HEK293T (cell line): Measurements from ENCODE around the gene B3GLCT.

Experiments used
- CTCF ChIA-PET: fragments of 350-600 bp; formaldehyde crosslinking; extraction: SDS; loops from one replicate; lab custom pipeline; 2021; ENCODE audit warnings: antibody characterized with exemption, inconsistent platforms; lab: Yijun Ruan, JAX
- POLR2A ChIA-PET: fragments of 350-600 bp; formaldehyde crosslinking; extraction: SDS; loops from one replicate; lab custom pipeline; 2020; ENCODE audit warnings: antibody characterized with exemption, inconsistent platforms; lab: Yijun Ruan, JAX
- DNase-seq: peaks from one replicate; pipeline ENCODE4 v3.0.0; 2012; ENCODE audit warnings: mixed read lengths; ENCODE audit errors: extremely low spot score
- ARNT ChIP-seq: fragments of 450-650 bp; IDR thresholded peaks from 2 replicates; pipeline ENCODE4 v1.6.1; 2017; ENCODE audit warnings: mild to moderate bottlenecking
- BHLHE40 ChIP-seq: fragments of 450-650 bp; IDR thresholded peaks from 2 replicates; pipeline ENCODE4 v1.6.1; 2016; ENCODE audit warnings: mild to moderate bottlenecking, moderate library complexity, borderline replicate concordance
- CTBP1 ChIP-seq: fragments of 450-650 bp; IDR thresholded peaks from 2 replicates; pipeline ENCODE4 v1.6.1; 2016; ENCODE audit warnings: borderline replicate concordance
- ELF4 ChIP-seq: fragments of 450-650 bp; IDR thresholded peaks from 2 replicates; pipeline ENCODE4 v1.6.1; 2017; ENCODE audit warnings: antibody characterized with exemption
- FOXA1 ChIP-seq: fragments of 450-650 bp; IDR thresholded peaks from 2 replicates; pipeline ENCODE4 v1.6.1; 2016; ENCODE audit warnings: mild to moderate bottlenecking
- FOXK2 ChIP-seq: fragments of 450-650 bp; IDR thresholded peaks from 2 replicates; pipeline ENCODE4 v1.6.1; 2016; ENCODE audit warnings: mild to moderate bottlenecking
- FOXM1 ChIP-seq: fragments of 450-650 bp; IDR thresholded peaks from 2 replicates; pipeline ENCODE4 v1.6.1; 2017; ENCODE audit warnings: mild to moderate bottlenecking, borderline replicate concordance
- HDGF ChIP-seq: fragments of 450-650 bp; IDR thresholded peaks from 2 replicates; pipeline ENCODE4 v1.6.1; 2017; ENCODE audit warnings: antibody characterized with exemption, borderline replicate concordance
- L3MBTL2 ChIP-seq: fragments of 450-650 bp; conservative IDR thresholded peaks from 2 replicates; pipeline ENCODE4 v1.6.1; 2016; ENCODE audit warnings: mild to moderate bottlenecking
- LEF1 ChIP-seq: fragments of 450-650 bp; IDR thresholded peaks from 2 replicates; pipeline ENCODE4 v1.6.1; 2017; ENCODE audit warnings: mild to moderate bottlenecking, borderline replicate concordance
- NFRKB ChIP-seq: fragments of 450-650 bp; IDR thresholded peaks from 2 replicates; pipeline ENCODE4 v1.6.1; 2016; ENCODE audit warnings: mild to moderate bottlenecking, moderate library complexity
- SP1 ChIP-seq: fragments of 450-650 bp; IDR thresholded peaks from 2 replicates; pipeline ENCODE4 v1.6.1; 2017
- SUZ12 ChIP-seq: fragments of 450-650 bp; IDR thresholded peaks from 2 replicates; pipeline ENCODE4 v1.6.1; 2016; ENCODE audit warnings: mild to moderate bottlenecking
- TARDBP ChIP-seq: fragments of 450-650 bp; IDR thresholded peaks from 2 replicates; pipeline ENCODE4 v1.6.1; 2016
- ZNF384 ChIP-seq: fragments of 450-650 bp; IDR thresholded peaks from 2 replicates; pipeline ENCODE4 v1.6.1; 2016
- TF ChIP-seq, protein P1 (sequence below): fragments of 450-650 bp; IDR thresholded peaks from 2 replicates; pipeline ENCODE4 v1.6.1; 2016

The B3GLCT gene

DNA sequence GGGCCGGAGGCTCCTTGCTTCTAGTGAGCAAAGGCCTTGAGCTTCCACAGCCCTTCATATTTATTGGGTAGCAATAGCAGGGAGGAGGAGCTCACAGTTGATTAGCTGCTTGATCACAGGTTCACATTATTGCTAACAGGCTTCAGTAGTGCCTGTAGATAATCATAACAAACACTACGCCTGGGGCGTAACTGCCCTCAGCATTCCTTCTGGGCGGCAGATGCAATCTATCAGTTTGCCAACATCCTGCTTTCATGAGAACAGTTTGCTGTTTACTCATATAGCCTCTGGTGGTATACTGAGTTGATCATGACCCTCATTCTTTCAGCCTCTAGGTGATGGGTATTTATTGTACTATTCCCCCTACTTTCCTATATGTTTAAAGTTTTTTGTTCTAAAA lies 149.4 kb downstream of the B3GLCT start:
- ChIA-PET POLR2A (no interaction called here), CTCF (interaction anchor here (0.6 kb wide), 1 partner anchor 16 kb away, joined by 5 read pairs; no protein-coding TSS in a partner anchor)
- TF ChIP-seq FOXA1: no peak
- no peak for TF ChIP-seq NFRKB
- TF ChIP-seq L3MBTL2: no peak
- no peak for TF ChIP-seq HDGF
- no peak for DNase-seq

- no peak for DNase-seq
- ChIA-PET POLR2A (no interaction called here), CTCF (no interaction called here)
- no peak for TF ChIP-seq ELF4
- no peak for TF ChIP-seq NFRKB
- TF ChIP-seq CTBP1: no peak
- TF ChIP-seq TARDBP: no peak
- TF ChIP-seq SUZ12: no peak
- no peak for TF ChIP-seq ZNF384
- no peak for TF ChIP-seq ARNT
- TF ChIP-seq L3MBTL2: no peak
- no peak for TF ChIP-seq FOXM1
- no peak for TF ChIP-seq FOXK2
Measured at GRCh38 chr13:31350560-31350959, 150.8 kb downstream of the B3GLCT start.

DNA sequence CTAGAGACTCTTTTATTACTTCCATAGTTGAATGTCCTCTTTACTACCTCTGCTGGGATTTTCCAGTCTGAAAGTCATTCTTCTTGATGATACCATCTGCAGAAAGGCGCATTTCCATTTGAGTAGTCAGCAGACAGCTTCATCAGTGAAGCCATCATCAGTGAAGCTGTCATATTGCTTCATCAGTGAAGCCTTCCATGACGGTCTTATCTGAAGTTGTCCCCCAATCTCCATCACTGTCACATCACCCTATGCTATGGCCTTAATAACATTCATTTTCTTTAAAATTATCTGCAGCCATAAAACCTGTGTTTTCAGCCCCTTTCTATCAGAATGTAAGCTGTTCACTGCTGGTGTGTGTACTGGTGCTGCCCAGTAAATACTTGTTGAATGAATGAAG lies 151.6 kb downstream of the B3GLCT start:
- TF ChIP-seq FOXM1 (no peak), FOXA1 (no peak), BHLHE40 (no peak), FOXK2 (no peak), HDGF (no peak), TARDBP (no peak), ARNT (no peak), NFRKB (no peak), ZNF384 (no peak), ELF4 (no peak), LEF1 (no peak), SP1 (no peak), SUZ12 (no peak), CTBP1 (no peak), L3MBTL2 (no peak)
- TF ChIP-seq, protein P1, sequence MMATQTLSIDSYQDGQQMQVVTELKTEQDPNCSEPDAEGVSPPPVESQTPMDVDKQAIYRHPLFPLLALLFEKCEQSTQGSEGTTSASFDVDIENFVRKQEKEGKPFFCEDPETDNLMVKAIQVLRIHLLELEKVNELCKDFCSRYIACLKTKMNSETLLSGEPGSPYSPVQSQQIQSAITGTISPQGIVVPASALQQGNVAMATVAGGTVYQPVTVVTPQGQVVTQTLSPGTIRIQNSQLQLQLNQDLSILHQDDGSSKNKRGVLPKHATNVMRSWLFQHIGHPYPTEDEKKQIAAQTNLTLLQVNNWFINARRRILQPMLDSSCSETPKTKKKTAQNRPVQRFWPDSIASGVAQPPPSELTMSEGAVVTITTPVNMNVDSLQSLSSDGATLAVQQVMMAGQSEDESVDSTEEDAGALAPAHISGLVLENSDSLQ: no peak
- POLR2A ChIA-PET: no interaction called here
- DNase-seq: no peak
- CTCF ChIA-PET: no interaction called here

DNA sequence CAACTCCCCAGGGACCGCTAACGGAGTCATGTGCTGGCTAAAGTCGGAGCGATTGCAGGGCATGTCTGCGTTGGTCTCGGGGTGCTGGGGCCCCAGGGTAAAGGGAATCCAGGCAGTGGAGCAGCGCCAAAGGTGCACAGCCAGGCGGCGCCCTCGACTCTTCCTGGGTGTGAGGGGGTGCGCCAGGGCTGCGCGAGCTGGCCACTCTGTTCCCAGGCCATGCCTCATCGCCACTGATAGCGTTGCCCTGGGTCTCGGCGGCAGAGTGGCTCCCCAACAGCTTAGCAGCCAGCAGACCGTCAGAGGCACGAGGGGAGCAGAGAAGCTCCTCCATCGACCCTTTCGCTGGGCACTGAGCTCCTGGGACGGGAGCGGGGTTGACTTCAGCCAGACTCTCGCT lies 152.7 kb downstream of the B3GLCT start:
- DNase-seq: no peak
- POLR2A ChIA-PET: no interaction called here
- TF ChIP-seq CTBP1 (no peak), TARDBP (no peak), L3MBTL2 (no peak), FOXM1 (no peak), ARNT (no peak), ELF4 (no peak), LEF1 (no peak), BHLHE40 (no peak), HDGF (no peak), SP1 (no peak), NFRKB (no peak), FOXA1 (no peak)
- TF ChIP-seq, protein P1: no peak
- CTCF ChIA-PET: interaction anchor here (0.5 to 0.6 kb wide), 2 partner anchors 52 to 167 kb away, joined by 4 read pairs; no protein-coding TSS in a partner anchor

DNA sequence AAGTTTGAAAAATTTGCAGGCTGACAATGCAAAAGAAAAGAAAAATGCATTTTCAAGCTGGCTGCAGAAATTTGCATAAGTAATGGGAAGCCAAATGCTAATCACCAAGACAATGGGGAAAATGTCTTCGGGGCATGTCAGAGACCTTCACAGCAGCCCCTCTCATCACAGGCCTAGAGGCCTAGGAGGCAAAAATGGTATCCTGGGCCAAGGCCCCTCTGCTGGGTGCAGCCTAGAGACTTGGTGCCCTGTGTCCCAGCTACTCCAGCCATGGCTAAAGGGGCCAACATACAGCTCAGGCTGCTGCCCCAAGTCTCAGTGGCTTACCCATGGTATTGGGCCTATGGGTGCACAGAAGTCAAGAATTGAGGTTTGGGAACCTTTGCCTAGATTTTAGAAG lies 155.2 kb downstream of the B3GLCT start:
- CTCF ChIA-PET: no interaction called here
- DNase-seq: no peak
- TF ChIP-seq L3MBTL2 (no peak), ELF4 (no peak), SP1 (no peak), SUZ12 (no peak), TARDBP (no peak), ZNF384 (no peak), ARNT (no peak), FOXK2 (no peak), BHLHE40 (no peak), FOXA1 (no peak)
- TF ChIP-seq, protein P1: no peak

DNA sequence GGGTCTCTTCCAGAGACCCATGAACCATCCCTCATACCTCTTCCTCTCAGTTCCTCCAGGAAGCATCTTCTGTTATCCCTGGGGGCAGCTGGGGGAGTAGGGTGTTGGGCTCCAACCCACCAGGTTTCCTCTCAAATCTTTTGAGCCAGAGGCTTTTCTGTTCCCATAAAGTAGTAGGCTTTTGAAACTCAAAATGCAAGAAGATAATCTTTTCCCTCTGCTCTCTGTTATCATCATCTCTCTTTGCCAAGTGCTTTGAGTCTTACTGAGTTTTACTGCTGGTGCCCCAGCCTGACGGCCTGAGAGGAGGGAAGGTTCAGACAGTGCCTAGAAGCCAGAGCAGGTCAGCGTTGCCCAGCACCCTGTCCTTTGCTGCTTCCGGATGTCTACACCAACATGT lies 157.2 kb downstream of the B3GLCT start:
- TF ChIP-seq FOXA1 (no peak), FOXM1 (no peak), BHLHE40 (no peak), SP1 (no peak), LEF1 (no peak), ZNF384 (no peak), SUZ12 (no peak), HDGF (no peak), CTBP1 (no peak), ARNT (no peak), TARDBP (no peak), FOXK2 (no peak), L3MBTL2 (no peak)
- TF ChIP-seq, protein P1: no peak
- ChIA-PET POLR2A (no interaction called here), CTCF (no interaction called here)

More for the DNA sequence above, 155.2 kb downstream of the B3GLCT start:
- POLR2A ChIA-PET: no interaction called here

More for the DNA sequence above, 157.2 kb downstream of the B3GLCT start:
- no peak for DNase-seq
